ENCODE measurements around the gene TRMT2A.
"Not testable (repeated sequence)": the region's sequence is repeated elsewhere in the genome, so short reads cannot be mapped to it uniquely, and the experiment has no call there.

The TRMT2A gene

DNA sequence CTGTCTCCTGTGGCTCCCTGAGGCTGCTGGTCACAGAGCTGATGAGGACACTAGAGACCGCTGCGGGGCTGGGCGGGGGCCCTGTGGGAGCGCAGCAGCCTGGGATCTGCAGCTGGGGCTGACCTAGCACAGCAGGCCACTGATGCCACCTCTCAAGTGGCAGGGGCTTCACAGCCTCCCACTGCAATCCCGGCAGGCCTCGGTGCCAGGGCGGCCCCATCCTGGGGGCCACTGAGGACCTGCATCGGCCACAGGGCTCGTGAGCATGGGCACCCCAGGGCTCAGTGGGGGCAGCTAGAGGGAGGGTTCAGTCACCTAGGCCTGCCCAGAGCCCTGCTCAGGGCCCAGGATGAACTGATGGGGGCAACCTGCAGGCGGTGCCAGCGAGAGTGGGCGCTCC, 48.4 kb upstream of the TRMT2A start:
- no peak overlapping the region for H3K9ac ChIP-seq (ENCODE audit: low read depth, low read length, poor library complexity, severe bottlenecking)
- no peaks in the 10 kb centered on the region for H3K36me3 ChIP-seq (ENCODE audit: insufficient read depth, low read length)

DNA sequence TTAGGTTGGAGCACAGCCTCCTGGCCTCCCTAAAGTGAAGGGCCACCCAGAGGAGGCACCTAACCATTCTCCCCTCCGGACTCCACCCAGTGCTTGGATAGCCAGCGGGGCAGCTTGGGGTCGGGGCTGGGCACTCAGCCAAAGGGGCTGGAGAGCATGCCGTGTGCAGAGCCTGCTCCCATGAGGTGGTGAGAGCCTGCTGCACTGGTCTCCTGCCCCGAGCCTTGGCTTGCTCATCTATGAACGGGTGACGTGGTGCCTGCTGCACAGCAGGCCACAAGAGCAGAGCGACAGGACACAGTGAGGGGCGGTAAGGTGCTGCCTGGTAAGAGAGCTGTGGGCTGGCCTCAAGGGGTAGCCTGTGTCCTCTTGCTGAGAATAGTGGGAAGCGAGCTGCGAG, 47.8 kb upstream of the TRMT2A start:
- Histone ChIP-seq H3K9me2 (replicated peaks; ENCODE audit: low read depth, low read length) (no peaks in the 10 kb centered on the region), H3K4me2 (ENCODE audit: low read depth, low read length, poor library complexity, severe bottlenecking) (no peak overlapping the region), H3K9me3 (ENCODE audit: insufficient read depth, low read depth, low read length) (no peaks in the 10 kb centered on the region), H3K4me3 (ENCODE audit: low read length, poor library complexity, severe bottlenecking) (no peak overlapping the region), H3K9ac (ENCODE audit: low read depth, low read length, poor library complexity, severe bottlenecking) (no peak overlapping the region), H3K27me3 (ENCODE audit: insufficient read depth, low read length, poor library complexity, severe bottlenecking) (no peaks in the 10 kb centered on the region), H3F3A (ENCODE audit: low read depth) (no peaks in the 10 kb centered on the region), H2AFZ (ENCODE audit: low read length) (no peak overlapping the region), H3K36me3 (ENCODE audit: insufficient read depth, low read length) (no peaks in the 10 kb centered on the region), H3K79me2 (ENCODE audit: insufficient read depth, low read length) (no peaks in the 10 kb centered on the region), H3K4me1 (ENCODE audit: insufficient read depth, low read length, poor library complexity, severe bottlenecking) (peaks cover 18% of the 10 kb centered on the region), H4K20me1 (ENCODE audit: insufficient read depth, low read length, poor library complexity, severe bottlenecking) (no peaks in the 10 kb centered on the region)
- TF ChIP-seq EZH2phosphoT487 (IDR thresholded peaks at IDR 0.05; ENCODE audit: borderline replicate concordance): no peak
- TF ChIP-seq, protein P1, sequence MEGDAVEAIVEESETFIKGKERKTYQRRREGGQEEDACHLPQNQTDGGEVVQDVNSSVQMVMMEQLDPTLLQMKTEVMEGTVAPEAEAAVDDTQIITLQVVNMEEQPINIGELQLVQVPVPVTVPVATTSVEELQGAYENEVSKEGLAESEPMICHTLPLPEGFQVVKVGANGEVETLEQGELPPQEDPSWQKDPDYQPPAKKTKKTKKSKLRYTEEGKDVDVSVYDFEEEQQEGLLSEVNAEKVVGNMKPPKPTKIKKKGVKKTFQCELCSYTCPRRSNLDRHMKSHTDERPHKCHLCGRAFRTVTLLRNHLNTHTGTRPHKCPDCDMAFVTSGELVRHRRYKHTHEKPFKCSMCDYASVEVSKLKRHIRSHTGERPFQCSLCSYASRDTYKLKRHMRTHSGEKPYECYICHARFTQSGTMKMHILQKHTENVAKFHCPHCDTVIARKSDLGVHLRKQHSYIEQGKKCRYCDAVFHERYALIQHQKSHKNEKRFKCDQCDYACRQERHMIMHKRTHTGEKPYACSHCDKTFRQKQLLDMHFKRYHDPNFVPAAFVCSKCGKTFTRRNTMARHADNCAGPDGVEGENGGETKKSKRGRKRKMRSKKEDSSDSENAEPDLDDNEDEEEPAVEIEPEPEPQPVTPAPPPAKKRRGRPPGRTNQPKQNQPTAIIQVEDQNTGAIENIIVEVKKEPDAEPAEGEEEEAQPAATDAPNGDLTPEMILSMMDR (conservative IDR thresholded peaks at IDR 0.05; ENCODE audit: low read length): no peak

More for the DNA sequence above, 48.4 kb upstream of the TRMT2A start:
- Histone ChIP-seq H3F3A (ENCODE audit: low read depth) (no peaks in the 10 kb centered on the region), H3K4me1 (ENCODE audit: insufficient read depth, low read length, poor library complexity, severe bottlenecking) (peaks cover 13% of the 10 kb centered on the region), H3K9me2 (replicated peaks; ENCODE audit: low read depth, low read length) (no peaks in the 10 kb centered on the region), H3K79me2 (ENCODE audit: insufficient read depth, low read length) (no peaks in the 10 kb centered on the region), H3K9me3 (ENCODE audit: insufficient read depth, low read depth, low read length) (no peaks in the 10 kb centered on the region), H3K4me2 (ENCODE audit: low read depth, low read length, poor library complexity, severe bottlenecking) (no peak overlapping the region), H3K27me3 (ENCODE audit: insufficient read depth, low read length, poor library complexity, severe bottlenecking) (no peaks in the 10 kb centered on the region), H3K4me3 (ENCODE audit: low read length, poor library complexity, severe bottlenecking) (no peak overlapping the region), H4K20me1 (ENCODE audit: insufficient read depth, low read length, poor library complexity, severe bottlenecking) (no peaks in the 10 kb centered on the region), H2AFZ (ENCODE audit: low read length) (no peak overlapping the region)
- no peak for TF ChIP-seq EZH2phosphoT487 (IDR thresholded peaks at IDR 0.05; ENCODE audit: borderline replicate concordance)
- TF ChIP-seq, protein P1 (conservative IDR thresholded peaks at IDR 0.05; ENCODE audit: low read length): no peak

DNA sequence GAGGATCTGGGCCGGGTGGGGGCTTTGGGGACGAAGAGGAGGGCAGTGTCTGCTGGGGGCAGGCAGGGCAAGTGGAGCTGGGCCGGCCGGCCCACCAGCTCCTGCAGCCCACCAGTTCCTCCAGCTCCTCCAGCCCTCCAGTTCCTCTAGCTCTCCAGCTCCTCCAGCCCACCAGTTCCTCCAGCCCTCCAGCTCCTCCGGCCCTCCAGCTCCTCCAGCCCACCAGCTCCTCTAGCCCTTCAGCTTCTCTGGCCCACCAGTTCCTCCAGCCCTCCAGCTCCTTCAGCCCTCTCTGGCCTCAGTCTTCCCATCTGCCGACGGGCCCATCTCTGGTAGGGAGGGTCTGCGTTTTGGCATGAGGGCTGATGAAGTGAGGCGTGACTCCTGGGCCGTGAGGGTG, 43.0 kb upstream of the TRMT2A start:
- no peaks in the 10 kb centered on the region for H3K79me2 ChIP-seq (ENCODE audit: insufficient read depth, low read length)
- peak overlapping the region; percentile 92 for H3K4me2 ChIP-seq (ENCODE audit: low read depth, low read length, poor library complexity, severe bottlenecking)
- no peaks in the 10 kb centered on the region for H3K36me3 ChIP-seq (ENCODE audit: insufficient read depth, low read length)
- no peaks in the 10 kb centered on the region for H4K20me1 ChIP-seq (ENCODE audit: insufficient read depth, low read length, poor library complexity, severe bottlenecking)
- peaks cover 6% of the 10 kb centered on the region for H3F3A ChIP-seq (ENCODE audit: low read depth)
- no peak overlapping the region for H2AFZ ChIP-seq (ENCODE audit: low read length)
- H3K9ac ChIP-seq (ENCODE audit: low read depth, low read length, poor library complexity, severe bottlenecking): peak overlapping the region; percentile 96
- peak overlapping the region; percentile 74 for H3K4me3 ChIP-seq (ENCODE audit: low read length, poor library complexity, severe bottlenecking)
- TF ChIP-seq, protein P1 (conservative IDR thresholded peaks at IDR 0.05; ENCODE audit: low read length): no peak
- TF ChIP-seq EZH2phosphoT487 (IDR thresholded peaks at IDR 0.05; ENCODE audit: borderline replicate concordance): no peak
- H3K27me3 ChIP-seq (ENCODE audit: insufficient read depth, low read length, poor library complexity, severe bottlenecking): no peaks in the 10 kb centered on the region
- no peaks in the 10 kb centered on the region for H3K9me2 ChIP-seq (replicated peaks; ENCODE audit: low read depth, low read length)
- peaks cover 44% of the 10 kb centered on the region for H3K4me1 ChIP-seq (ENCODE audit: insufficient read depth, low read length, poor library complexity, severe bottlenecking)
- H3K9me3 ChIP-seq (ENCODE audit: insufficient read depth, low read depth, low read length): no peaks in the 10 kb centered on the region

DNA sequence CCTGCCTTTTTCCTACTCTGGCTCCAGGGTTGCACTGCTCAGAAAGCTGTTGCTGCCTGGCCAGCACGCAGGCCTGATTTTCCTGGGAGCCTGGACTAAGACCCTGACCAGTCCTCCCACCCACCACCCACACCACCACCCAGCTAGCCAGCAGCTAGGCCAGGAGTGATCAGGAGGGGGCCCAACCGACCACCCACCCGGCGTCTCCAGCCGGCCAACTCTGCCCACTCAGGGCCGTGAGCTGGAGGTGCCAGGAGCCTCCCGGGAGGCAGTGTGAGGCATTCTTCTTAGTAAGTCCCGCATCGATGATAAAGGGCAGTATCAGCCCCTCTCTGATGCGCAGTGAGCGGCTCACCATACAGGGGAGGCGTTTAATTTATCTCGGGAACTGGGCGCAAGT, 42.5 kb upstream of the TRMT2A start:
- H3K27me3 ChIP-seq (ENCODE audit: insufficient read depth, low read length, poor library complexity, severe bottlenecking); H3K9me2 ChIP-seq (replicated peaks; ENCODE audit: low read depth, low read length); H3K36me3 ChIP-seq (ENCODE audit: insufficient read depth, low read length); H2AFZ ChIP-seq (ENCODE audit: low read length); H3F3A ChIP-seq (ENCODE audit: low read depth); H3K79me2 ChIP-seq (ENCODE audit: insufficient read depth, low read length); H4K20me1 ChIP-seq (ENCODE audit: insufficient read depth, low read length, poor library complexity, severe bottlenecking); H3K9me3 ChIP-seq (ENCODE audit: insufficient read depth, low read depth, low read length): not testable (repeated sequence)
- H3K4me1 ChIP-seq (ENCODE audit: insufficient read depth, low read length, poor library complexity, severe bottlenecking): peaks cover 44% of the 10 kb centered on the region
- H3K4me3 ChIP-seq (ENCODE audit: low read length, poor library complexity, severe bottlenecking): peak overlapping the region; percentile 74
- H3K9ac ChIP-seq (ENCODE audit: low read depth, low read length, poor library complexity, severe bottlenecking): peak overlapping the region; percentile 96
- peak overlapping the region; percentile 92 for H3K4me2 ChIP-seq (ENCODE audit: low read depth, low read length, poor library complexity, severe bottlenecking)

All from Loucy (cell line).